A549 (cell line): ENCODE data around the gene HORMAD1.

Experiments
- EHF ChIP-seq: fragments of 250-450 bp; sonication (Bioruptor Pico); IDR thresholded peaks from 2 replicates; pipeline ENCODE4 v1.5.0; 2020; ENCODE audit warnings: mild to moderate bottlenecking
- EP300 ChIP-seq, 2 experiments: fragments of >200 bp; sonication (Bioruptor Twin); formaldehyde crosslinking; IDR thresholded peaks; 2 replicates in 1 of 2; 3 replicates in 1 of 2; pipeline ENCODE4 v1.6.1; 2016 to 2017
- JUN ChIP-seq, 2 experiments: fragments of >200 bp; sonication (Bioruptor Twin); formaldehyde crosslinking; IDR thresholded peaks; 2 replicates in 1 of 2; 3 replicates in 1 of 2; pipeline ENCODE4 v1.6.1; 2016 to 2017
- MAX ChIP-seq: IDR thresholded peaks from 2 replicates; pipeline ENCODE4 v1.6.1; 2012
- NR3C1 ChIP-seq: fragments of >200 bp; sonication (Bioruptor Twin); formaldehyde crosslinking; IDR thresholded peaks from 3 replicates; pipeline ENCODE4 v1.6.1; 2017
- POLR2AphosphoS2 ChIP-seq: conservative IDR thresholded peaks from 2 replicates; pipeline ENCODE4 v1.6.1; 2012; ENCODE audit warnings: low read length, improper control_type of control experiment, inconsistent platforms
- RAD21 ChIP-seq, 2 experiments: fragments of >200 bp in 1 of 2; sonication (Bioruptor Twin) in 1 of 2; formaldehyde crosslinking in 1 of 2; IDR thresholded peaks in 1 of 2; conservative IDR thresholded peaks in 1 of 2; 2 replicates in 1 of 2; 3 replicates in 1 of 2; pipeline ENCODE4 v1.6.1; 2012 to 2018; ENCODE audit warnings: inconsistent platforms in 1 of 2
- ZFP36 ChIP-seq: fragments of 450-650 bp; IDR thresholded peaks from 2 replicates; pipeline ENCODE4 v1.6.1; 2014; ENCODE audit warnings: borderline replicate concordance; ENCODE audit not compliant: partially characterized antibody
- TF ChIP-seq, protein P1 (sequence below): fragments of >200 bp; sonication (Bioruptor Twin); formaldehyde crosslinking; IDR thresholded peaks from 3 replicates; pipeline ENCODE4 v1.5.1; 2016
- TF ChIP-seq, protein P2 (sequence below): fragments of 450-650 bp; IDR thresholded peaks from 2 replicates; pipeline ENCODE4 v1.6.1; 2014; ENCODE audit warnings: antibody characterized with exemption

- TF ChIP-seq, protein P1, sequence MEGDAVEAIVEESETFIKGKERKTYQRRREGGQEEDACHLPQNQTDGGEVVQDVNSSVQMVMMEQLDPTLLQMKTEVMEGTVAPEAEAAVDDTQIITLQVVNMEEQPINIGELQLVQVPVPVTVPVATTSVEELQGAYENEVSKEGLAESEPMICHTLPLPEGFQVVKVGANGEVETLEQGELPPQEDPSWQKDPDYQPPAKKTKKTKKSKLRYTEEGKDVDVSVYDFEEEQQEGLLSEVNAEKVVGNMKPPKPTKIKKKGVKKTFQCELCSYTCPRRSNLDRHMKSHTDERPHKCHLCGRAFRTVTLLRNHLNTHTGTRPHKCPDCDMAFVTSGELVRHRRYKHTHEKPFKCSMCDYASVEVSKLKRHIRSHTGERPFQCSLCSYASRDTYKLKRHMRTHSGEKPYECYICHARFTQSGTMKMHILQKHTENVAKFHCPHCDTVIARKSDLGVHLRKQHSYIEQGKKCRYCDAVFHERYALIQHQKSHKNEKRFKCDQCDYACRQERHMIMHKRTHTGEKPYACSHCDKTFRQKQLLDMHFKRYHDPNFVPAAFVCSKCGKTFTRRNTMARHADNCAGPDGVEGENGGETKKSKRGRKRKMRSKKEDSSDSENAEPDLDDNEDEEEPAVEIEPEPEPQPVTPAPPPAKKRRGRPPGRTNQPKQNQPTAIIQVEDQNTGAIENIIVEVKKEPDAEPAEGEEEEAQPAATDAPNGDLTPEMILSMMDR, result no peak
- TF ChIP-seq MAX, result no peak
- no peak for TF ChIP-seq JUN (IDR thresholded peaks at IDR 0.05)
- TF ChIP-seq, protein P2, sequence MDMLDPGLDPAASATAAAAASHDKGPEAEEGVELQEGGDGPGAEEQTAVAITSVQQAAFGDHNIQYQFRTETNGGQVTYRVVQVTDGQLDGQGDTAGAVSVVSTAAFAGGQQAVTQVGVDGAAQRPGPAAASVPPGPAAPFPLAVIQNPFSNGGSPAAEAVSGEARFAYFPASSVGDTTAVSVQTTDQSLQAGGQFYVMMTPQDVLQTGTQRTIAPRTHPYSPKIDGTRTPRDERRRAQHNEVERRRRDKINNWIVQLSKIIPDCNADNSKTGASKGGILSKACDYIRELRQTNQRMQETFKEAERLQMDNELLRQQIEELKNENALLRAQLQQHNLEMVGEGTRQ, result no peak
- no peak for TF ChIP-seq ZFP36
- no peak for TF ChIP-seq POLR2AphosphoS2
- no peak for TF ChIP-seq NR3C1
- TF ChIP-seq RAD21 (conservative IDR thresholded peaks at IDR 0.05 in 1 of 2, IDR thresholded peaks at IDR 0.05 in 1 of 2), result no peak
- no peak for TF ChIP-seq EP300 (IDR thresholded peaks at IDR 0.05)
- no peak for TF ChIP-seq EHF (CRISPR knock-in tag)
Observed at GRCh38 chr1:150748878-150749719, 28.4 kb upstream of the HORMAD1 start.
